Activated gamma-delta T cell treated with anti-CD3 and anti-CD28 coated beads, Interleukin-2, amount 50 U/mL, for 16 hours (primary cell): ENCODE results near the gene ULK2.
"Not testable (repeated sequence)": the region's sequence is repeated elsewhere in the genome, so short reads cannot be mapped to it uniquely, and the experiment has no call there.

Source experiments
- DNase-seq: peaks from one replicate; pipeline ENCODE4 v3.0.0-alpha.2; 2020; ENCODE audit warnings: low read depth

Gene ULK2

GRCh38 chr17:19865021-19865420, 2.7 kb downstream of the ULK2 start:
- no peak for DNase-seq

DNA sequence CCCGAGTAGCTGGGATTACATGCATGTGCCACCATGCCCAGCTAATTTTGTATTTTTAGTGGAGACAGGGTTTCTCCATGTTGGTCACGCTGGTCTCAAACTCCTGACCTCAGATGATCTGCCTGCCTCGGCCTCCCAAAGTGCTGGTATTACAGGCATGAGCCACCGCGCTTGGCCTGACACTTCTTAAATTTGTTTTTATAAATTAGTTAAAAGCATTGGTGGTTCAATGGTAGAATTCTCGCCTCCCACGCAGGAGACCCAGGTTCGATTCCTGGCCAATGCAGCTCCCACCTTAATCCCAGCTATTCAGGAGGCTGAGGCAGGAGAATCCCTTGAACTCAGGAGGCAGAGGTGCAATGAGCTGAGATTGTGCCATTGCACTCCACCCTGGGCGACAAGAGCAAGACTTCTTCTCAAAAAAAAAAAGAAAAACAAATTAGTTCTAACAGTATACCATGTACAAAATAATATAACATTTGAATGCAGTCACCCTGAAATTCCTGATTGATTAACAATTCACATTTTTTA, 7.0 kb downstream of the ULK2 start:
- DNase-seq: not testable (repeated sequence)

DNA sequence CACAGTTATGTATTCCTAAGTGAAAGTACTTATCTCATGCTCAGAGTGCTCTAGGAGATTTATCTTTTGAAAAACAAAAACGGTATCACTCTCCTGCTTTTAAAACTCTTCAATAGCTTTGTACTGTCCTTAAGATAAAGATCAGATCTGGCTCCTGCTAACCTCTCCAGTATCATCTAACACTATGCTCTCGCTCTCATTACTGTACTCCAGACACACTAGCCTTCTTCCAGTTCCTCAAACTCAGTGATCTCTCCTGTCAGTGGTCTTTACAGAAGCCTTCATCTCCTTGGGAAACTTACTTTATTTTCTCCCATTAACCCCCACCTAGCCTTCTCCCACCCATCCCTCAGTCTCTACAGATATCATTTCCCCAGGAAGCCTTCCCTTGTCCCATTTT, 10.1 kb downstream of the ULK2 start:
- no peak for DNase-seq

- no peak for DNase-seq
These were observed 33.8 kb downstream of the ULK2 start for GRCh38 chr17:19833914-19834313.

DNA sequence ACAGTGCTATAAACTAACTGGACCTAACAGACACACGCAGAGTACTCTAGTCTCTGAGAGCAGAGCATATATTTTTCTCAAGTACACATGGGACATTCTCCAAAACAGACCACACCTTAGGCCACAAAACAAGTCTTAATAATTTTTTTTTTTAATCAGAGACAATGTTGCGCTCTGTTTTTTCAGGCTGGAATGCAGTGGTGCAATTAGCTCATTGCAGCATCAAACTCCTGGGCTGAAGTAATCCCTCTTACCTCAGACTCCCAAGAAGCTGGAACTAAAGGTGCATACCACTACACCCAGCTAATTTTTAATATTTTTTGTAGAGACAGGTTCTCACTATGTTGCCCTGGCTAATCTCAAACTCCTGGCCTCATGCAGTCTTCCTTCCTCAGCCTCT, 37.7 kb downstream of the ULK2 start:
- no peak for DNase-seq

- DNase-seq: no peak
These were observed 55.3 kb downstream of the ULK2 start for GRCh38 chr17:19812407-19812806.

DNA sequence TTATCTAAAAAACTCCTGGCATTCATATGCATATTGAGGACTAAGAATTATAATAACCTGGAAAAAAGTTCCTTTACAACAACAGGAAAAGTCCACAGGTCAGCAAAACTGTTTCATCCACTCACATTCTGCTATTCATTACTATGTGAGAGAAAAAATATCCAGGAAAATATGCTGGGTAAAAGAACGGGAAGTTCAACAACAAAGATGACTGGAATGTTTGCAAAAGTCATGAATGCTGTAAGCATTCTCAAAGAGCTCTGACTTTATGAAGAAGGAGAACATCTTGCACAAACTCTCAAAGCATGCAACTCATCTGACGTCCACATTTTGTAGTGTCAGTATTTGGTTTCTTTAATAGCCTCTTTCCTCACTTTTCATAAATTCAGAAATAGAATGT, 62.7 kb downstream of the ULK2 start:
- no peak for DNase-seq

GRCh38 chr17:19800571-19800970, 67.2 kb downstream of the ULK2 start:
- DNase-seq: no peak

DNA sequence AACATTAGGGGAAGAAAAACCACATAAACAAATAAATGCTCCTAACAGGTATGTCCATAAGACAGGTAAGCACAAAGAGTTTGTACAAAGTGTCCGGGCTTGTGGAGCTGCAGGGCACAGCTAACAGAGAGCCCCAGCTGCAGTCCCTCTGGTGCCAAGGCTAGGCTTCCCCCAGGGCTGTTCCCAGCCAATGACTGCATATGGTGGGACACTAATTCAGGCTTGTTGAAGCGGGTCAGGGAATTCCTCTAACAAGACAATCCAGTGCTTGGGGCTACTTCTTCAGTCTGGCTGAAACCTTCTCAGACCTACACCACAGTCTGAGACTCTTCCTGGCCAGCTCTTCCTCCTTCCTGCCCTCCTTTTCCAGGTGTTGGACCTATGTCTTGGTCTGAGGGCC, 67.9 kb downstream of the ULK2 start:
- no peak for DNase-seq

DNA sequence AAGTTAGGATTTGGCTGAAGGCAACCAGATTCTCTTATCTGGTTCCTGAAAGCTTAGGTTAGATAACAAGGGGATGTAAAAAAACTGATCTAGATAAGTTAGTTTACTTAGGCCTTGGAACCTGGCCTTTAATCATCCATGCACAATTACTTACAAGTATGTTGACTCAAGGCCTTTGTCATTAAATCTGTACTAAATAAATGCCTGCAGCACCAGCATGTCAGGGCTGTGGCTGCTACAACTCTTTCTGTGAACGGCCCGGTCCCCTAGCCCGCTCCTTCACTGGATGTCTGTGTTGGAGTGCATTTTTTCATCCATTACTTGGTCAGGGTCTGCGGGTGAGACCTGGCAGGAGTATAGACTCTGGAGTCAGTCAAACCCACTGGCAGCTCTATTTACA, 71.3 kb downstream of the ULK2 start:
- DNase-seq: no peak

DNA sequence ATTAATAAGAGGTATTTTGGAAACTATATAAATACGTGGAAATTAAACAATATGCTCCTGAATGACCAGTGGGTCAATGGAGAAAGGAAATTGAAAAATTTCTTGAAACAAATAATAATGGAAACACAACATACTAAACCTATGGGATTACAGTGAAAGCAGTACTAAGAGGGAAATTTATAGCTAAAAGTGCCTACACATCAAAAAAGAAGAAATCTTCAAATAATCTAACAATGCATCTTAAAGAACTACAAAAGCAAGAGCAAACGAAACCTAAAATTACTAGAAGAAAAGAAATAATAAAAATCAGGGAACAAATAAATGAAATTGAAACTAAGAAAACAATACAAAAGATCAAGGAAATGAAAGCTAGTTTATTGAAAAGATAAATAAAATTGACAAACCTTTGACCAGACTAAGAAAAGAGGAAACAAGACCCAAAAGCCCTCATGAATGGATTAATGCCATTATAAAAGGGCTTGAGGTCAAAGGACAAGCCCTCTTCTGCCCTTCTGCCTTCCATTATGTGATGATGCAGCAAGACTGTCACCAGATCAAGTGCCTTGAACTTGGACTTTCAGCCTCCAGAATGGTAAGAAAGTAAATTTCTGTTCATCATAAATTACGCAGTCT, 75.7 kb downstream of the ULK2 start:
- no peak for DNase-seq

DNA sequence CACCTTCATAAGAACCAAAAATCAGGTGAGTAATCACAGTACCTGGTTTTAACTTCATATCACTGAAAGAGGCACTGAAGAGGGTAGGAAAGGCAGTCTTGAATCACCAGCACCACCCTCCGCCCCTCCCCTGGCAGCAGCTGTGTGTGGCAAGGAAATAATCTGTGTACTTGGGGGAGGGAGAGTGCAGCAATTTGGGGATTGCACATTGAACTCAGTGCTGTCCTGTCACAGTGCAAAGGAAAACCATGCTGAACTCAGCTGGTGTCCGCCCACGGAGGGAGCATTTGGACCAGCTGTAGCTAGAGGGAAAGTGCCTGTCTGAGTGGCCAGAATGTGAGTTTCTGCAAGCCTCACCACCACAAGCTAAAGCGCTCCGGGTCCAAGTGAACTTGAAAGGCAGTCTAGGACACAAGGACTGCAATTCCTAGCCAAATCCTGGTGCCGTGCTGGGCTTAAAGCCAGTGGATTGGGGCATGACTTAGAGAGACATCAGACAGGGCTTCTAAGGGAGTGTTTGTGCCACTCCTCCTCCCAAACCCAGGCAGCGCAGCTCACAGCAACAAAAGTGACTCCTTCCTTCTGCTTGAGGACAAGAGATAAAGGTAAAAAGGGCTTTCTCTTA, 79.9 kb downstream of the ULK2 start:
- DNase-seq: no peak

DNA sequence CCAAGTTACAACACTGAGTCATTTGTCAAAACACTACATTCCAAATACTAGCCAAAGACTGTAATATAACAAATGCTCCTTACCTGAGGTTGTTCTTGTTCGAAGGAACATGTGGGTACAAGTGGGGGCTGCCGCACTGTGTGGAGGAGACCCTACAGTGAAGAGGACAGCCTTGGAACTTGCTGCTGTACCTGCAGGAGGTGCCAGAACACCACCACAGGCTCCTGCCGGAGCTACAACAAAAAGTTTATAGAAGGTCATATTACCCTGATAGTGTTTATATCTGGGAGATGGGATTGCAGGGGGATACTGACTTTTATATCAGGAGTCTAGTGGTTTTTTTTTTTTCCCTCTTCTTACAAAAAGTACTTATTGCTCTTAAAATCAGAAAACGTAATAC, 81.9 kb downstream of the ULK2 start:
- DNase-seq: no peak

DNA sequence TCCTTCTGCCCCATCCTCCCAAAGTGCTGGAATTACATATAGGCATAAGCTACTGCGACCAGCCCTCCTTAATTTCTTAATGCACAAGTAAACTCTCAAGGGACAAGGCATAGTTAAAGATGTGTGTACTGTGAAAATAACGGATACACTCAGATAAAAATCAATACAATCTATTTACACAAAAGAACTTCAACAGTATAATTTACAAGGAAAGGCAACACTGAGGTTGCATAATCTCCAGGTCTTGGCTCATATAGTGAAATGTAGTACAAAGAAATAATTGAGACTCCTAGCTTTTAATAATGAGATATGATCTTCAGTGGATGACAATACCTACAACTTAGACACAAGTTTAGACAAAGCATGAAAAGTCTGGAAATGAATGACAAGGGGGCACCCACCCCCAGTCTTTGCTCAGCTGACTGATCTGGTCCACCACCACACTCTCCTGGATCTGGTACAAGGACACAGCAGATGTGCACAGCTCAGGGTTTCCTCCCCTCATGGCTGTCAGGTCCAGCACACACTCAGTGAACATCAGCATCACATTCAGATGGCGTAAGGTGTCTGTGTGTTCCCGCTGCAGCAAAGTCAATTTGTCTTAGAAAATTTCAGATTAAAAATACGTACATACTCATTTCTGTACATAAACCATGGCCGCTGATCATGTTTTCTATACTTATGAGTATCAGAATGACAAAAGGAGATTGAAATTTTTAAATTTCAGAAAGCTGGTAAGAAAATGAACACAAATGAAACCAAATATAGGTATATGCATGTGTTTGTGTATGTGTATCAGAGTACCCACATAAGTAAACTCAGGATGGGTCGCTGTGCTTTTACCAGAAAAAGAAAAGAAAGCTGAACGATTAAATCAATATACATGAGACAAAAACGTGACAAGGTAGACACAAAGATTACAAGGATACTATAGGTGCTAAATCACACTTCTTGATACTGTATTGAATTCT, 86.0 kb downstream of the ULK2 start:
- no peak for DNase-seq

DNA sequence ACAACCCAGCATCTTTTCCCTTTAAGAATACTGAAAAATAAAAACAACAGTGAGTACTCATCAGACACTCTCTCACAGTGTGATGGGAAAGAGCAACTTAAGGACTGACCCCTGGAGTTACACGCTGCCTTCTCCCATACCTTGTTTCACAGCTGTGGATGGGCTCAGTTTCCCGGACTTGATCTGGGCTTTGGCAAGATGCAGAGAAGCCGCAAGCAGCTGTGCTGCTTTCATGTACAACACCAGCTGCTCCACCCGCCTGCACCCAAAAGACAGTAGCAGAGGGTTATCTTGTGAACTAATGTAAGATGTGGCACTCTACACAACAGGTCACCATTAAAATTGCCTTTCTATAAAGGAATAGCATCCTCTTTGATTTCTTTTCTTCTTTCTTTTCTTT, 86.9 kb downstream of the ULK2 start:
- DNase-seq: no peak

GRCh38 chr17:19773534-19773933, 94.2 kb downstream of the ULK2 start:
- no peak for DNase-seq

DNA sequence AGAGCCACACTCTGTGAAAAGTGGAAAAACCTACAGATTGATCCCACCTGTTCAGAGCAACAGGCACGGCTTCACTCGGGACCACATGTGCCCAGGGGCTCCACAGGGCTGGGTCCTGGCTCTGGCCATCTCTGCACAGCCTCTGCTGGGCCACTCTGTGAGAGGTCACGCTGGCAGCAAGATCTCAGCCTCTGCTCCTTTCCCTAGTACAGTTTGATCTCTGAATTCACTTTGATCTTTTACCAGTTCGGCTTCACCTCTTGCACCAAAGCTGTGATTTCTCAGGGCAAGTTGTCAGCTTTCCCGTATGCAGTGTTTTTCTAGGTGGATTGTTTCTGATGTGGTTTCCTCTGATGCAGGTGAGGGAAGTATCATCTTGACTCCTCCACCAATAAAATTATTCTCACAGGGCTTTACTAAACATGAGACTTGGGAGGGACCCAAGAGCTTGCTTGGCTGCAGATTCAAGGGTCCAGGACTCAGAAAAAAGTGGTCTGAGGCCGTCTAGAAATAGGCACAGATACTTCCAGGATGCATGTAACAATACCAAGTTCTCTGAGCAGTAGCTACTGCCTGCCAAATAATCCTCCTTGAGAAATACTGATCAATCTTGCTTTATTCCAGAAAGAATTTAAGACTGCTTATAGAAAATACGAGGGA, 95.6 kb downstream of the ULK2 start:
- DNase-seq: no peak

GRCh38 chr17:19770985-19771735, 96.6 kb downstream of the ULK2 start:
- DNase-seq: no peak

- no peak for DNase-seq
These were observed 97.6 kb downstream of the ULK2 start for GRCh38 chr17:19769946-19770652.

DNA sequence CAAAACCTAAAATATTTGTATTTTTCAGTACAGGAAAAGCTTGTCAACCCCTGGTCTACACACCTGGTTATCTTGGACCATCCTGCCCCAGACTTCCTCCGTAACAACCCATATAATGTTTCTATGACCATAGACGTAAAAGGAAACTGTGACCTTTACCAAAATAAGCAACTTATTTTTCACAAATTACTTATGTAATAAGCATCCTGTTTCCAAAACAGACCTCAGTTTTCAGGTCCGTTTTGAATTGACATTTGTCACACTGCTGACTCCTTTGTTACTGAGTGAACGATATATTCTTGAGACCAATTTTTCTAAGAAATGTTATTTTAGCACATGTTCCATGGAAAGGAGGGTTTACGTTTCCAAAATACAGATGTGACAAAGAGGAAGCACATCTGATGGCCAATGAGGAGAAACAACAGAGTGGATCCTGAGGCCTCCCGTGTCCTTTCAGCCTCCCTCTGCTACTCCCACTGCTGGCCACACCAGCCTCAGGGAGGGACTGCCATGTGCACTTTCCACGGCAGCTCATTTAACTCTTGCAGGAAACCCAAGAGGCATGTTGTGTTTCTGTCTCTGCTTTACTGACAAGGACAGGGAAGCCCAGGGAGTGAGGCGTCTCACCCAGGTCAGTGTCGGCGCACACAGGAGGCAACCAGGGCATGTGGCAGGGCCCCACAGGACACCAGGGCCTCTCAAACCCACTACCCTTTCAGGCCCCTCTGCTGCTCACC, 99.5 kb downstream of the ULK2 start:
- no peak for DNase-seq
